Posterior vena cava (tissue), 2 donors: ENCODE results near the gene IGLON5. TPM values are rescaled to one million over a fixed set of nuclear protein-coding genes. Genes with fewer than 3 reads are reported as not detected.

Experiments used
- DNase-seq: peaks from one replicate; pipeline ENCODE4 v3.0.0-alpha.2; 2020; ENCODE audit warnings: low spot score
- intact Hi-C, 2 donors: fragments of 100-400 bp; cut with DNase I; formaldehyde crosslinking; loops; one replicate each; pipeline versions ENCODE4 v1.14.1 to v1.14.2; 2022 to 2023
- total RNA-seq, 2 donors: library from RNA; stranded (reverse); fragmentation: NEBNext Ultra II Directional; extraction: Animal tissue kit (Norgen Biotek cat#: 25700); gene quantifications; one replicate each; pipeline ENCODE4 v1.2.1, GENCODE V29; 2021
- donor health status: DM: yes; HTN: yes; CAD: no.
- donor health status: DM: yes; HTN: yes; CAD: no.

Gene IGLON5
- total RNA-seq, 2 donors from 2014 or later: 0.19 to 0.33 TPM

- DNase-seq: no peak
- intact Hi-C loops: loop anchor here in 1 of 2 donors (10.0 kb wide), 1 partner anchor 61 kb away; the partner anchor contains the start of gene C19orf84
Measured at GRCh38 chr19:51333836-51334460, 22.5 kb downstream of the IGLON5 start.

DNA sequence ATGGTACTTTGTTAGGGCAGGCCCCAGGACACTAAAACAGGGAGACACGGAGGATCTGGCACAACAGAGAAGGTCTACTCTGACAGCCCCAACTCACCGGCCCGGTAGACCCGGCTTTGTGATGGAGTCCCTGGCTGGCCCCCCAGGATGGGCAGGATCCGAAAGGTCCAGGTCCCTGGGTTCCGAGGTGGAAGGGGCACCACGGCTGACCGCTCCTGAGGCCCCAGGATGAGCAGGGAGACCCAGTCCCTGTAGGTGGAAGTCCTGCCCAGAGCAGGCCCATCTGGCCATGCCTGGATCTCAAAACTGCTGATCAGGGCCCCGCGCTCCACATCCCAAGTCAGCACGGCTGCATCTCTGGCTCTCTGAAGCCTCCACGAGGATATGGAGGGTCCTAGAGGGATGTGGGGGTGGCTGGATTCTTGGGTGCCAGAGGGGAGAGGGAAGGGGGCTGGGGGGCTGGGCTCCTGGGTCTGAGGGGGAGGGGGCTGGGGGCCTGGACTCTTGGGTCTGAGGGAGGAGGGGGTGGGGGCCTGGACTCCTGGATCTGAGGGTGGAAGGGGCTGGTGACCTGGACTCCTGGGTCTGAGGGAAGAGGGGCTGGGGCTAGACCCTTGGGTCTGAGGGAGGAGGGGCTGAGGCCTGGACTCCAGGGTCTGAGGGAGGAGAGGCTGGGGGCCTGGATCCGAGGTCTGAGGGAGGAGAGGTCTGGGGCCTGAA is 25.9 kb downstream of the IGLON5 start:
- intact Hi-C loops: loop anchor here in 1 of 2 donors (5.0 to 10.0 kb wide), 2 partner anchors 58 to 100 kb away; partner anchors contain the start of gene C19orf84
- no peak for DNase-seq

DNA sequence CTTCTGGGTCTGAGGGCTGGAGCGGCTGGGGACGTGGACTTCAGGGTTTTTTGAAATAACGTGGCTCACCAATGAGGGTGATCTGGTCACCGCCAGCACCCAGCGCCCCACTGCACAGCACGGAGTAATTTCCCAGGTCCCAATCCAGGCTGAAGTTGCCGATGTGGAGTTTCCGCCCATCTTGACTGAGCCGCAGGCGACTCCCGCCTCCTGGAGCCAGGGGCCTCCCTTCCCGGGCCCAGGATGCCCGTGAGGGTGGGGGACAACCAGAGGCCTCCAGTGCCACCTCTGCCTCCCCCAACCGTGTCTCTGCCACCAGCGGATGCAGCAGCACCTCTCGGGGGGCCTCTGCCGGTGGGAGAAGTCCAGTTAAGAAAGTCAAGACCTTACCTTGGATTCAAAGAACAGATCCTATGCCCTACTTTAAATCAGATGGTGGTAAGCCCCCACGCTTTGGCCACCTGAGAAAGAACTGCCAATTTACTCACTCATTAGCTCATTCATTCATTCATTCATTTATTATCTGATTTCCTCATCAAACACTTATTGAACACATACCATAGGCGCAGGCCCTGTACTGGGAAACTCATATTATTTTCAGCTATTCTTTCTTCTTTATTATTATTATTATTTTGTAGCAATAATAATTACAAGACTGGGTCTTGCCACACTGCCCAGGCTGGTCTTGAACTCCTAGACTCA is 26.6 kb downstream of the IGLON5 start:
- DNase-seq: no peak
- intact Hi-C loops: loop anchor here in 1 of 2 donors (5.0 to 10.0 kb wide), 2 partner anchors 57 to 99 kb away; partner anchors contain the start of gene C19orf84

DNA sequence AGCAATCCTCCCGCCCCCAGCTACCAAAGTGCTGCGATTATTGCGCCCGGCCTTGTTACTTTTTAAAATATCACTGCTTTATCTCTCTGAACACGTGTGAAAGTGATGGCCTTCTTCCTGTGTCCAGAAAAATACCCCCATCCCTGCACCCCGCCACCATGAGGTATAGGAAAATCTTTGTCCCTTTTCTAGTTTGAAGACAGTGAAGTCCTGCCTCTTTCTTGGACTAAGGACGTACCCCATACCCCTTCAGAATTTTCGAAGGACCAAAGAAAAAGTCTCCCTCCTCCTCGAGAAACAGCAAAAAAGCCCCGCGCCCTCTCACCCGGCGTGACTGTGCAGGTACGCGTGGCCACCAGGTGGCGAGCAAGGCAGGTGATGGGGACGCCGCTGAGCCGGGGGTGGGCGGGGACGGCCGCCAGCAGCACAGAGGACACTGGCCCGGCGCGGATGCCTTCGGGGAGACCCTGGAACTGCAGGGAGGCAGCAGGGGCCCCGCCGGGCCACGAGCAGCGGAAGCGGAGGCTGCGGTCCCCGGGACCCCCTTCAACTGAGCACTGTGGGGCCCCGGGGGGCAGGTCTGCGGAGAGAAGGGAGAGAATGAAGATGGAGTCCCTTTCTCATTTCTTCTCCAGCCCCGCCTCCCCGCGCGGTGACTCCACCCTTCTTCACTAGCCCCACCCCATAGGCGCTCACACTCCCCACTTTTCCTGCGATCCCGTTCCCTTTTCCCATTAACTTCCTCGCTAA is 27.3 kb downstream of the IGLON5 start:
- intact Hi-C loops: loop anchor here in 1 of 2 donors (5.0 to 10.0 kb wide), 2 partner anchors 56 to 99 kb away; partner anchors contain the start of gene C19orf84

DNA sequence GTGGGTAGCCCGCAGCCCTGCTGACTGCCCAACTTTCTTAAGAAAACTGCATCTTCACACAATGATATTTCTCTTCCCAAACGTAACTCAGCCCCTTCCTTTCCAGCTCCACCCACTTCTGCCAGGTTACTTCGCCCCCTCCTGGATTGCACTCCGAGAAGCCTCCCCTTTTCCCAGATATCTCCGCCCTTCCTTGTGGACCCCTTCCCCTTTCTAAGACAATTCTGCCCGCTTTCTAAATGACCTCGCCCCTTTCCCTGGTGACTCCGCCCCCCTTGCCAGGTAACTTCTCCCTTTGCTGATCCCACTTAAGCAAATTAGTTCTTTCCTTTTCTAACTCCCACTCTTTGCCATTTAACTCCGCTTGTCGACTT is 27.9 kb downstream of the IGLON5 start:
- intact Hi-C loops: loop anchor here in 1 of 2 donors (5.0 to 10.0 kb wide), 2 partner anchors 56 to 98 kb away; partner anchors contain the start of gene C19orf84
- DNase-seq: no peak

More for the DNA sequence above, 27.3 kb downstream of the IGLON5 start:
- DNase-seq: peak; percentile 94

GRCh38 chr19:51339687-51340656 is 28.5 kb downstream of the IGLON5 start:
- intact Hi-C loops: loop anchor here in 1 of 2 donors (5.0 to 10.0 kb wide), 2 partner anchors 55 to 97 kb away; partner anchors contain the start of gene C19orf84
- peak; percentile 100 for DNase-seq

GRCh38 chr19:51341066-51341465 is 29.6 kb downstream of the IGLON5 start:
- no peak for DNase-seq
- intact Hi-C loops: no loop called here

DNA sequence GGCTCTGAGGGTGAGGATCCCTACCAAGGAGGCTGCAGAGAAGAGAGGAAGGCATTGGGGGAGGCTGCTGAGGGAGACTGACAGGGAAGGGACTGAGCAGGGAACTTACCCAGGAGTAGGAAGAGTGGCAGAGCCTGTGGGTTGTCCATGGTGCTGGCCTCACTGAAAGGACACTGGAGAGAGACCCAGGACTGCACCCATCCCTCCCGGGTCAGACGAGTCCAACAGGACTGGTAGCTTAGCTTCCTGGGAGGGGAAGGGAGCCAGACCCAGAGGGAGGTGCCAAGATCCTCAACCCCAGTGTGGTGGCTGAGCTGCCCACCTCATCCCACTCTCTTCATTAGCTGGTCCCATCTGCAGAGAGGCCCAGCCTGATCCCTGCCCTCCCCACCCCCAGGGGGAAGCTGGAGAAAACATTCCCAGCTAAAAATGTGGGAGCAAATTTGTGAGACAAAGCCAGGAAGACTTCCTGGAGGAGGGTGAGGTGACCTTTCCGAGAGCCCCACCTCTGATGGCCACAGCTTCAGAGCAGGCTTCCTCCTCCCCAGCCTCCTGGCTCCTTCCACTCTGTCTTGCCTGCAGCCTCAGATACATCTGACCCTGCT is 30.6 kb downstream of the IGLON5 start, which contains the start of gene VSIG10L:
Gene VSIG10L, minus strand, starts transcription at position 164 of the 605 bp plus-strand sequence. Its CDS starts 15 bp downstream, at position 149.
- intact Hi-C loops: loop anchor here in 1 of 2 donors (2.0 kb wide), 1 partner anchor 15 kb away; no protein-coding TSS in a partner anchor

GRCh38 chr19:51342631-51343569 is 31.5 kb downstream of the IGLON5 start:
- DNase-seq: no peak
- intact Hi-C loops: loop anchor here in 1 of 2 donors (2.0 kb wide), 1 partner anchor 14 kb away; no protein-coding TSS in a partner anchor

More for the DNA sequence above, 30.6 kb downstream of the IGLON5 start, which contains the start of gene VSIG10L:
- no peak for DNase-seq

DNA sequence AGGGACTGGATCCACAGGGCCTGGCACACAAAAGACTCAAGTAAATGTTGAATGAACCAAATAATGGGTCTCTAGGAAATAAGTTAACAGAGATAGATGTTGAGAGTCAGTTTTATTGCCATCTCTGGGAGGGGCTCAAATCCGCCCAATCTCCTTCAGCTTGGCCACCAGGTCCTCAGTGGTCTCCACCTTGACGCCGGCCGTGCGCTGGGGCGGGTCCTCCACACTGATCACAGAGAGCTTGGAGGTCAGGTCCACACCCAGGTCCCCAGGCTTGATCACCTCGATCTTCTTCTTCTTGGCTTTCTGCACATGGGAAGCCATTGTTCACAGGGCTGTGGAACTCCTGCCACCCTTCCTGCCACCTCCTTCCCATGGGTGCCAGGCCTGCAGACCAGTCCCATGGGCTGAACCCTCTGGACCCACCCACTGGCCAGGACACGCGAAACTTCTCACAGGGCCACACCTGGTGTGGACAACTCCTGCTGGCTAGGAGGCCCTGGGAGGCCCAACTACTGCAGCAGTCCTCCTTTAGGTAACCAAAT is 33.7 kb downstream of the IGLON5 start:
- no peak for DNase-seq
- intact Hi-C loops: no loop called here

- no peak for DNase-seq
- intact Hi-C loops: no loop called here
Measured at GRCh38 chr19:51346742-51347141, 35.3 kb downstream of the IGLON5 start.

DNA sequence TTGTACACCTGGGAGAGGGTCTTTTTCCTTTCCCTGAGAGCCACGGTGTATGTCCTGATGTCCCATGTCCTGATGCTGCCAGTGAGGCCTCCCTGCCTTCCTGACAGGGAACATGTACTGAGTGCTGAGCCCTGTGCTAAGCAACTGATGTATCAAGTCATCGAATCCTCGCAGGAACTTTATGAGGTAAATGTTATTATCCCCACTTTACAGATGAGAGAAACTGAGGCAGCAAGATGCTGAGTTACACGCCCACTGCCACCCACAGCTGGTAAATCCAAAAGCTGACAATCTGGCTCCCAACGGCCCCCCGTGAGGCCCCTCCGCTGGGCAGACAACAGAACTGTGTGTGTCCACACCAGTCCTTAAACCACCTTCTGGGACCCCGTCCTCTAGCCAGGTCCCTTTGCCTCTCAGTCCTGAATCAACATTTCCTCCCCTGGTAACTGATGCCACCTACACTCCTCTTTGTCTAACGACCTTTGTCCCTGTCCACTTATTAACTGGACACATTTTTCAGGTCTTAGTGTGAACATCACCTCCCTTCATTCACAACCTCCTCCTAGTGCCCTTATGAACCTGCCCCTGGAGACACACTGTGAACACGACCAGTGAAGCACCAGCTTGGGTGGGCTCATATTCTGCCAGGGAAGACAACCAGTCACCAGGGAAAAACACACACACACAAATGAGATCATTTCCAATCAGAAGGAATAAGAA is 35.9 kb downstream of the IGLON5 start:
- DNase-seq: no peak
- intact Hi-C loops: no loop called here

DNA sequence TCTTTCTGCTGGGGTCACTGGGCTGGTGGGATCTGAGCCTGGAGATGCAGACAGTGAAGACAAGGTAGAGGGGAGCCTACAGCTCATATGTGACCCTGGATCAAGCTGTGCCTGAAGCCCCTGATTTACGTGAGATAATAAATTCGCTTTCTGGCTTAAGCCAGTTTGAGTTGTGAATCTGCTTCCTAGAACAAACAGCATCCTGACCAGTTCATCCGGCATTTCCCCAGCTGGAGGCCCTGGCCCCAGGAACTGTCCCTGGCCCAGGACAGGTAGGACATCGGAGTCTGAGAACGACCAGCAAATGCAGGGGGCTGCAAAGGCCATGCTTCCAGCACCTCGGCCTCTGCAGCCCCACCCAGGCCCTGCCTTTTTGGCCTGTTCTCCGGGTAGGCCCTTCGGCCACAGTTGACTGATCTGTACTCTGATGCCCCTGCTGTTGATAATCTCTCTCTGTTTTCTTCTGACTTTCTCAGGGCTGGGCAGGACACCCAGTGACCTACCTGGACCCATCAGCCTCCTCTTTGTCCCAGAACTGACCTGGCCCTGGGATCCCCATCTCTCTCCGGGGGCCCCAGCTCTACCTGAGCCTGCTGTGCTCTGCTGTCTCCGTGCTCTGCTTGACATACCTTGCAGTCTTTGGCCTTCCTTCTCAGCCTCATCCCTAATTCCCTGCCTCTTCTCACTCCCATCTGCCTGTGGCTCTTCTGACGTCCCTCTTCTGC is 40.0 kb downstream of the IGLON5 start:
- intact Hi-C loops: no loop called here
- DNase-seq: no peak

- intact Hi-C loops: no loop called here
- DNase-seq: no peak
Measured at GRCh38 chr19:51352783-51353360, 41.4 kb downstream of the IGLON5 start.
